ENCODE results near the gene ASB1. TPM values are rescaled to one million over a fixed set of nuclear protein-coding genes. Genes with fewer than 3 reads are reported as not detected.

Gene ASB1
- total and polyA plus RNA-seq, 9 of the 15 experiments (the other 6 are each of a cell fraction or from before 2014, with no cell fraction given): 6.3 to 37.7 (median 23.9) TPM

GRCh38 chr2:238398577-238398976 lies 28.1 kb upstream of the ASB1 start:
- H3K4me1 ChIP-seq (replicated peaks in 1 of 2; ENCODE audit: control insufficient read depth in 2 of 2, insufficient read depth in 2 of 2, low read length in 2 of 2): peaks cover 10 to 12% of the 10 kb centered on the region in 2 experiments; a peak in 4 of 5 replicates

GRCh38 chr2:238399094-238399493 lies 27.6 kb upstream of the ASB1 start:
- DNase-seq (ENCODE audit: extremely low read depth in 1 of 4, low spot score in 3 of 4): no peak
- Histone ChIP-seq H4K20me1 (replicated peaks; ENCODE audit: control insufficient read depth, insufficient read depth, low read length) (no peaks in the 10 kb centered on the region), H3K27me3 (ENCODE audit: control insufficient read depth in 2 of 2, insufficient read depth in 2 of 2, low read length in 2 of 2) (no peaks in the 10 kb centered on the region), H3K36me3 (ENCODE audit: control insufficient read depth, insufficient read depth, low read length) (no peaks in the 10 kb centered on the region), H3K4me3 (no peak overlapping the region), H3K79me2 (ENCODE audit: control insufficient read depth, insufficient read depth, low read length) (no peaks in the 10 kb centered on the region), H3K27ac (ENCODE audit: extremely low read depth, low read depth, low read length) (no peak overlapping the region; the same call in 2 of the 3 replicates), H3K9ac (ENCODE audit: insufficient read depth in 1 of 2, low read depth in 2 of 2, low read length in 2 of 2) (no peak overlapping the region), H3K4me1 (replicated peaks in 1 of 2; ENCODE audit: control insufficient read depth in 2 of 2, insufficient read depth in 2 of 2, low read length in 2 of 2) (peaks cover 10 to 12% of the 10 kb centered on the region in 2 experiments; a peak in 4 of 5 replicates), H3K4me2 (ENCODE audit: insufficient read depth, low read length) (no peak overlapping the region), H3K9me3 (replicated peaks; ENCODE audit: control insufficient read depth, insufficient read depth, low read depth, low read length) (no peaks in the 10 kb centered on the region), H3K9me1 (ENCODE audit: control insufficient read depth, insufficient read depth, low read length) (no peaks in the 10 kb centered on the region), H2AFZ (ENCODE audit: low read depth, low read length) (0 out of 2 replicates have a peak overlapping the region, but pooled peaks have one; percentile 45)
- no peak for FAIRE-seq
- BruUV-seq (replicated peaks): no TSS peak
- ATAC-seq: no peak
- ChIA-PET POLR2A (no interaction called here), CTCF (ENCODE audit: low intra/inter-chr PET ratio) (no interaction called here)
- intact Hi-C loops (cut with micrococcal nuclease) (no loop called here), in situ Hi-C loops (cut with MboI) (no loop called here)
- WGBS (ENCODE audit: insufficient coverage, low coverage, missing lambda C conversion rate): 52% methylated on average over 2 of the region's 2 CpGs
- TF ChIP-seq ZNF780A (CRISPR knock-in tag; IDR thresholded peaks at IDR 0.05) (no peak), GABPB1 (CRISPR knock-in tag; IDR thresholded peaks at IDR 0.05) (no peak), NFE2 (IDR thresholded peaks at IDR 0.05; ENCODE audit: low read depth) (peak; percentile 35; the same call in 1 of the 2 replicates), POLR2G (IDR thresholded peaks at IDR 0.05; ENCODE audit: low read depth, low read length) (no peak), MAFG (tag; conservative IDR thresholded peaks at IDR 0.05) (peak; percentile 43), MAFF (IDR thresholded peaks at IDR 0.05; ENCODE audit: low read length) (peak; percentile 8; the same call in 1 of the 2 replicates), NFIC (IDR thresholded peaks at IDR 0.05) (no peak), PTRF (tag; IDR thresholded peaks at IDR 0.05) (no peak), MEIS2 (IDR thresholded peaks at IDR 0.05; ENCODE audit: partially characterized antibody) (peak; percentile 28), ELK1 (CRISPR knock-in tag; IDR thresholded peaks at IDR 0.05) (no peak), TFE3 (CRISPR knock-in tag; IDR thresholded peaks at IDR 0.05) (no peak)

More at GRCh38 chr2:238398577-238398976, 28.1 kb upstream of the ASB1 start:
- CTCF ChIA-PET (ENCODE audit: low intra/inter-chr PET ratio): no interaction called here
- in situ Hi-C loops (cut with MboI): no loop called here
- Histone ChIP-seq H3K27me3 (ENCODE audit: control insufficient read depth in 2 of 2, insufficient read depth in 2 of 2, low read length in 2 of 2) (no peaks in the 10 kb centered on the region), H3K36me3 (ENCODE audit: control insufficient read depth, insufficient read depth, low read length) (no peaks in the 10 kb centered on the region), H3K9ac (ENCODE audit: insufficient read depth in 1 of 2, low read depth in 2 of 2, low read length in 2 of 2) (no peak overlapping the region), H3K27ac (ENCODE audit: extremely low read depth, low read depth, low read length) (no peak overlapping the region; the same call in 2 of the 3 replicates), H3K9me3 (replicated peaks; ENCODE audit: control insufficient read depth, insufficient read depth, low read depth, low read length) (no peaks in the 10 kb centered on the region), H3K9me1 (ENCODE audit: control insufficient read depth, insufficient read depth, low read length) (no peaks in the 10 kb centered on the region), H3K79me2 (ENCODE audit: control insufficient read depth, insufficient read depth, low read length) (no peaks in the 10 kb centered on the region), H4K20me1 (replicated peaks; ENCODE audit: control insufficient read depth, insufficient read depth, low read length) (no peaks in the 10 kb centered on the region), H3K4me2 (ENCODE audit: insufficient read depth, low read length) (no peak overlapping the region), H3K4me3 (no peak overlapping the region), H2AFZ (ENCODE audit: low read depth, low read length) (peak overlapping the region; percentile 45; the same call in 1 of the 2 replicates)
- ATAC-seq (peak; percentile 56; the same call in 1 of the 3 replicates), DNase-seq (ENCODE audit: extremely low read depth in 1 of 4, low spot score in 3 of 4) (no peak), FAIRE-seq (no peak)
- BruUV-seq (replicated peaks): no TSS peak
- intact Hi-C loops (cut with micrococcal nuclease): no loop called here
- POLR2A ChIA-PET: no interaction called here
- TF ChIP-seq POLR2B (IDR thresholded peaks at IDR 0.05; ENCODE audit: low read depth, partially characterized antibody) (no peak), ZNF561 (CRISPR knock-in tag; conservative IDR thresholded peaks at IDR 0.05) (no peak), ZNF174 (CRISPR knock-in tag; IDR thresholded peaks at IDR 0.05) (no peak), ZNF778 (CRISPR knock-in tag; IDR thresholded peaks at IDR 0.05) (no peak), TAF7 (tag; IDR thresholded peaks at IDR 0.05) (no peak), RBM14 (IDR thresholded peaks at IDR 0.05; ENCODE audit: borderline replicate concordance, insufficient read depth, low read depth, low read length) (no peak), CBX8 (IDR thresholded peaks at IDR 0.05; ENCODE audit: borderline replicate concordance, extremely low read depth, low read depth, low read length, poor library complexity, severe bottlenecking) (no peak), TAF9B (IDR thresholded peaks at IDR 0.05; ENCODE audit: partially characterized antibody) (no peak), MTA1 (IDR thresholded peaks at IDR 0.05; ENCODE audit: borderline replicate concordance) (no peak), ZNF830 (CRISPR knock-in tag; IDR thresholded peaks at IDR 0.05) (no peak), ZEB2 (IDR thresholded peaks at IDR 0.05) (no peak), RAD21 (CRISPR knock-in tag; conservative IDR thresholded peaks at IDR 0.05 in 1 of 2, IDR thresholded peaks at IDR 0.05 in 1 of 2) (no peak), ATF7 (IDR thresholded peaks at IDR 0.05) (no peak)
- WGBS (ENCODE audit: insufficient coverage, low coverage, missing lambda C conversion rate): 49% methylated on average over 6 of the region's 6 CpGs
